Stimulated activated CD4-positive, alpha-beta T cell treated with anti-CD3 and anti-CD28 coated beads, Interleukin-4, amount 100 ng/mL, for 24 hours (primary cell): ENCODE measurements around the gene LRRC70.

ENCODE experiments used
- DNase-seq: peaks from one replicate; pipeline ENCODE4 v3.0.0-alpha.2; 2020

The LRRC70 gene

DNA sequence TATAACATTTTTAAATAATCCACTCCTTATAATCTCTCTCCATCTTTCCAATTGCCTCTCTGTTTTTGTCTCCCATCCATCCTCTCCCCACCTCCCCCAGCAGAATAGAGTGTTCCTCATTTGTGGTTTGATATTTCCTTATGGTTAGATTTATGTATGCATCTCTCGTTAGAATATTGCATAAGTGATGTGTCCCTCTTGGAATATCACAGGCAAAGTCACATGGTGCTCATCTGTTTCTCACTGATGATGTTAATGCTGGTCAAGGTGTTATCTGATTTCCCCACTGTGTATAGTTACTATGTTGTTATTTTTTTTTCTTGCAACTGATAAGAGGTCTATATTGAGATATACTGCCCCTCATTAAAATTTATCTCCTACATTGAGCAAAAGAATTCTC lies 3.1 kb upstream of the LRRC70 start:
- no peak for DNase-seq

DNA sequence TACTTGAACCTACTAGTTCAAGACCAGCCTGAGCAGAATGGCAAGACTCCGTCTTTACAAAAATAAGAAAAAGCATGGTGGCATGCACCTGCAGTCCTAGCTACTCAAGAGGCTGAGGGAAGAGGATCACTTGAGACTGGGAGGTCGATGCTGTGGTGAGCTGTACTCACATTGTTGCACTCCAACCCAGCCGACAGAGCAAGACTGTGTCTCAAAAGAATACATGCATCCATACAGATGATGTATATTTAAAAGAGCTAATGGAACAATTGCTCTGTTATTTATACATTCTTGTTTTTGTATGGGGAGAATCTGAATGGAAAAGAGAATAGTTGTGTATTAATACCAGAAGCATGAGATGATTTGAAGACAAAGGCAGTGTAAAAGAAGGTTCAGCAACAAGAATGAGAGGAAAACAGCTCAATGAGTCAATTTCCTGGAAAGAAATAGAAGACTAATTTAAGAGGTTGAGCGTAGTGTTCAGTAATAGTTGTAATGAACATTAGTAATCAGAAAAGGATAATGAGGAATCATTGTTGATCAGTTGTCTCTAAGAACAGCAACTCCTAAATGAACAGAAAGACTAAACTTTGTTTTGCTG lies 1.9 kb upstream of the LRRC70 start:
- no peak for DNase-seq

GRCh38 chr5:62577488-62577887 lies 1.1 kb upstream of the LRRC70 start:
- DNase-seq: no peak

- DNase-seq: no peak
Observed at GRCh38 chr5:62579761-62580160, 1.1 kb downstream of the LRRC70 start.

DNA sequence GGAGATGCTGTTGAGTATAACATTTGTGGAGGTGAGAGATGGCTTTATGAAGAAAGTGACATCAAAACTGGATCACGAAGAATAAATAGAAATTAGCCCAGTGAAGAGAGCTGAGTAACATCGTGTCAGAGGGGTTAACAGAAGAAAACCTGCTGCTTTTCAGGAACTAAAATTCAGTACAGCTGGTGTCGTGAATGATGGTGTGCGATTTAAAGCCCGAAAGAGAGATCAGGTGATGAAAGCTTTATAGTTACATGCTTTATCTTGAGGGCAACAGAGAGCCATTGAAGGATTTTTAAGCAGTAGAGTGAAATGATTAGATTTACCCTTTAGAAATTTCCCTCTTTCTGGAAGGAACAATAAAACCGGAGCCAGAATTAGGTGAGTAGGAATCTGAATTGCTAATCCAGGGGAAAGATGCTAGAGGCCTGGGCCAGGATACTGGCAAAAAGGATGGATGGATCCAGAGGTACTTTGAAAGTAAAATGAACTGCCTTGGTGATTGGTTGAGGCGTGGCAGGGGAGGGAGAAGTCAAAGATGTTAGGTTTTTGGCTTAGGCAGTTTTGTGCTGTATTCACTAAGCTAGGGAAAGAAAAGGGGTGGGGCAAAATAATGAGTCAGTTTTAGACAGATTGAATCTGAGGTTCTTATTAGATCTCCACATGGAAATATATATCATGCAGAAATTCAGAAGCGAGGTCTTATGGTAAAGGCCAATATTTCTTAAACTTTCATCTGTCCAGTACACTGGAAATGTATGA lies 3.4 kb downstream of the LRRC70 start:
- no peak for DNase-seq

- DNase-seq: no peak
Observed at GRCh38 chr5:62584391-62584790, 5.8 kb downstream of the LRRC70 start.

- DNase-seq: no peak
Observed at GRCh38 chr5:62585306-62585705, 6.7 kb downstream of the LRRC70 start.

DNA sequence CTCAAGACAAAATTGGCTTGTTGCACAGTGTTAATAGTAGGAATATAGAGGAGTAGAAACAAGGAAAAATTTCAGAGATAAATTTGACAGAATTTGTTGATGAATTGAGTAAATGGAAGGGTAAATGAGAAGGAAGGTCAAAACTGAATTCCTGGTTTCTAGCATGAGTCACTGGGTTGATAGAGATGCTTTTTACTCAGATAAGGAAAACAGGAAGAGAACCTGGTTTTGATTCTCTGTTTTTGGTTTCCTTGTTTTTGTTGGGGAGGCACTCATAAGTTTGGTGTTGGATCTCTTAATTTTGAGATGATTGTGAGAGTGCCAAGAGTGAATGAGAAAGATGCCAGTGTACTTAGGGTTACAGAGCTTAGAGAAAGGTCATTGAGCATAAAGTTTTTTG lies 7.1 kb downstream of the LRRC70 start:
- DNase-seq: no peak

DNA sequence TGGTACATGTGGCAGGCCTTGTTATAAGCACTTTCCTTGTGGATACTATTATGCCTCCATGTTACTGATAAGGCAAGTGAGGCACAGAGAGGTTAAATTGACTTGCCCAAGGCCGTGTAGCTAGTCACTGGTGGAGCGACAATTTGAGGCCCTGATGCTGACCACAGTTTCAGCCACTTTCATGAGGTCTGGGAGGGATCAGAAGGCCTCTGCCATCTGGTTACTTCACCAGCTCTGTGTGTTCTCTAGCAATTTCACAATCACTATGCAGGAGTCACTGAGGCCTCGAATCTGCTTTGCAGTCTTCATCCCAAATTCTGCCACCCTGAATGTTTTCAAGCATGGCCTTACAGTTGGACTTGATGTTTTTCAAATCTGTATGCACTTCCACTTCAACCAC lies 9.1 kb downstream of the LRRC70 start:
- no peak for DNase-seq

- DNase-seq: no peak
Observed at GRCh38 chr5:62588668-62589067, 10.0 kb downstream of the LRRC70 start.

DNA sequence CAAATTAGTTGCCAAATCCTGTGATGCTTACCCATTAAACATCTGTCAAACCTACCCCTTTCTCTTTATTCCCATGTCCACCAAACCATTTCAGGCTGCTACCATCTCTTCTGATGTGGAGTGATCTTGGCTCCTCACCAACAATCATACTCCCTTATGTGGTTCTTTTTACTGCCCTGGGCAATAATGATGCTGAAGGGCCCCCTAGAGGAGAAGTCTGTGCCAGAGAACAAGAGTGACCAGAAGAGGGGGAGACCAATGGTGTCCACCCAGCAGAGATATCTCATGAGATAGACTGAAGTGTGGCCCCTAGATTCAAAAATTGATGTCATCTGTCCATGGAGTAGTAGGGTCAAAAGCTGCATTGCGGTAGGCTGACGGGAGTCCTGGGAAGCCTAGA lies 10.9 kb downstream of the LRRC70 start:
- DNase-seq: no peak

- DNase-seq: no peak
Observed at GRCh38 chr5:62590387-62590786, 11.8 kb downstream of the LRRC70 start.

GRCh38 chr5:62592558-62592957 lies 13.9 kb downstream of the LRRC70 start:
- no peak for DNase-seq

DNA sequence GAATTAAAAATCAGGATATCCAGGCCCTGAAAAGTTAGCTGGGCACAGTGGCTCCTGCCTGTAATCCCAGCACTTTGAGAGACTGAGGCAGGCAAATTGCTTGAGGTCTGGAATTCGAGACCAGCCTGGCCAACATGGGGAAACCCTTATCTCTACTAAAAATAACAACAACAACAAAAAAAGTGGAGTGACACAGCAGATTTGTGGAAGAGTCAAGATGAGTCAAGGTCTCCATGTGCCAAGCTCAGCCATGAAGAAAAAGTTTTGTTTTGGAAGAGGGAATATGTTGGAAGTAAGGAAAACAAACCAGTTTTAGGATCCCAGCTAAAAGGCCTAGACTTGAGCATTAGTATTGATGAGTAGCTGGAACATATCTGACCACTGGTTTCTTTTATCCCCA lies 14.7 kb downstream of the LRRC70 start:
- DNase-seq: no peak

DNA sequence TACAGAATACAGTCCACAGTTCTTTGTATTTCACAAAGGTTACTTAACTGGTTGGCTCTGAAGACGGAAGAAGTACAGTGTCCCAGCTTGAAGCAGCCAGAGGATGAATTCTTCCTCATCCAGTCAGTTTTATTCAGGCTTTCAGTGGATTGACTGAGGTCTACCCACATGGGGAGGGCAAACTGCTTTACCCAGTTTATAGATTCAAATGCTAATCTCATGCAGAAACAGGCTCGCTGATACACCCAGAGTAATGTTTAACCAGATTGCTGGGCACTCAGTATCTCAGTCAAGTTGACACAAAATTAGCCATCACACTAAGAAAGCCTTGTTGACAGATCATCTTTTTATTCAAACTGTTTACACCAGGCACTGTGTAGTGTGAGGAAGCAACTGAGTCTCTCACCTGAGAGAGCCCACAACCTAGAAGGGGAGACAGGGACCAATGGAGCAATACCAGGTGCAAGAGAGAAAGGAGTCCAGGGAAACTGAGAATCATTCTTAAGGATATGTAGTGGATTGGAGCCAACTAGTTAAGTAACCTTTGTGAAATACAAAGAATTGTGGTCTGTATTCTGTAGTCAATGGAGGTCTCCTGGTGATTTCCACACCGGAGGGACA lies 15.9 kb downstream of the LRRC70 start:
- no peak for DNase-seq

DNA sequence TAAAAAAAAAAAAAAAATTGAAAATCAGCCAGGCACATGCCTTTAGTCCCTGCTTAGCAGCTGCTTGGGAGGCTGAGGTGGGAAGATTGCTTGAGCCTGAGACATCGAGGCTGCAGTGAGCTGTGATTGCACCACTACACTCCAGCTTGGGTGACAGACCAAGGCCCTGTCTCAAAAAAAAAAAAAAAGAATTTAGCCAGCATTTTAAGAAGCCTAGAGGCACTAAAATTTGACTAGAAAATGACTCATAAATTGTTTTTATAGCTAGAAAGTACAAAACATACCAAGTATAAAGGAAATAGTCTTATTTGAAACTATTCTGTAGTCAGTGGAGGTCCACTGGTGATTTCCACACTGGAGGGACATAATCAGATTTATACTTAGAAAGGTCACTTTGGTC lies 17.5 kb downstream of the LRRC70 start:
- no peak for DNase-seq

DNA sequence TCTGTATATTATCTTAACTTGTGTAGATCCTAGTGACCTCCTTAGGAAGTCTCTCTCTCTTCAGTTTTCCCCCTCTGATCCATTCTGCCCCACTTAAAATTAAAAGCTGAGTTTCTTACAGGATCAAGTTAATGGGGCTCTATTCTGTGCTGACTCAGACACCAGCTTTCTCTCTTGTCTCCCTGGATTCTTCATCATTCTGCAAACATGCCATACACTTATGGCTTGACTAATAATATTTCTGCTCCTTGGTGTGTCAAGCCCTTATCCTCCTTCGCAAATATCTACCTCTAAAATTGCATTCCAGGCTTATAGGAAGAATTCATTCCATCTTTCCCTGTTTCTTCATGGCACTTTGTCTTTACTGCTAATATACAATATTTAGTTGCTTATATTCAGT lies 18.1 kb downstream of the LRRC70 start:
- DNase-seq: no peak

- no peak for DNase-seq
Observed at GRCh38 chr5:62597314-62597713, 18.7 kb downstream of the LRRC70 start.

- DNase-seq: no peak
Observed at GRCh38 chr5:62600560-62601252, 22.1 kb downstream of the LRRC70 start.

DNA sequence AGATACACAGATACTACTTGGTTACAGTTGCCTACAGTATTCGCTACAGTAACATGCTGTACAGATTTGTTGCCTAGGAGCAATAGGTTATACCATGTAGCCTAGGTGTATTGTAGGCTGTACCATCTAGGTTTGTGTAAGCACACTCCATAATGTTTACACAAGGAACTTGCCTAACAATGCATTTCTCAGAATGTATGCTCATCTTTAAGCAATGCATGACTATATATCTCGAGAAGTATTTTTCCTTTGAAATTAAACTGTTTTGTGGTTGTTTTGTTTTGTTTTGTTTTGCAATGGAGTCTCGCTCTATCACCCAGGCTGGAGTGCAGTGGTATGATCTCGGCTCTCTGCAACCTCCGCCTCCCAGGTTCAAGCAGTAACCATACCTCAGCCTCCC lies 25.3 kb downstream of the LRRC70 start:
- DNase-seq: no peak

DNA sequence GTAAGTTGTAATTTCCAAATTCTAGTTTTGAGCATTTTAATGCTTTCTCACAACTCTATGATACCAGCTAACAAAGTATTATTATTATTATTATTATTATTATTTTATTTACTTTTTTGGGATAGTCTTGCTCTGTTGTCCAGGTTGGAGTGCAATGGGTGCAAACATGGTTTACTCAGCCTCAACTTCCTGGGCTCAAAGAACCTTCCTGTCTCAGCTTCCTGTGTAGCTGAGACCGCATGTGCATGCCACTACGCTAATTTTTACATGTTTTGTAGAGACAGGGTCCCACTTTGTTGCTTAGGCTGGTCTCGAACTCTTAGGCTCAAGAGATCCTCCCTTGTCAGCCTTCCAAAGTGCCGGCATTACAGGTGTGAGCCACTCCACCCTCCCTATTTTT lies 27.0 kb downstream of the LRRC70 start:
- no peak for DNase-seq

DNA sequence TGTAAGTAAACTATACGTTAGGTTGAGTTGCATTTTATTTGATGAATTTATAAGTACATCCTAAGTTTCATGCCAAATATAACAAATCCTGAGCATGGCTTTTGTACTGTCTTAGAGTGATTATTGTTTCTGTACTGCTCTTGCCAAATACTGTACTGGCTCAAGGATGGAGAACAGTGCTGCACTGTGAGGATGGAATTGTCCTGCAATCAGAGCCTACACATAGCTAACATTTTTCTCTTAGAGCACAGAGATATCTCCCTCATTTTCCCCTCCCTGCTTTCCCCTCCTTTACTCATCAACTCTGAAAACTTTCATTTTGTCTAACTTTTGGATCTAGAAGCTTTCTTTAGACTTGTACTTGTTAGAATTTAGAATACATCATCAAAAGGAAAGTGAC lies 28.3 kb downstream of the LRRC70 start:
- DNase-seq: no peak

- no peak for DNase-seq
Observed at GRCh38 chr5:62607615-62608014, 29.0 kb downstream of the LRRC70 start.
